CD4-positive, alpha-beta T cell treated with Interleukin-6 at 100 ng/mL for 8 hours (primary cell): ENCODE measurements around the gene TAS1R3.

Source experiments
- DNase-seq: peaks from one replicate; pipeline ENCODE4 v3.0.0-alpha.2; 2020; ENCODE audit warnings: mixed read lengths, low spot score

Gene TAS1R3

GRCh38 chr1:1331068-1331965 lies at the start of gene TAS1R3:
Gene TAS1R3, plus strand, starts transcription at chr1:1331280. Its CDS starts 66 bp downstream, at chr1:1331346.
- no peak for DNase-seq

- no peak for DNase-seq
These were observed 49.4 kb upstream of the TAS1R3 start for GRCh38 chr1:1281533-1282321.

GRCh38 chr1:1282998-1283397 lies 48.1 kb upstream of the TAS1R3 start:
- DNase-seq: no peak

GRCh38 chr1:1283821-1284220 lies 47.3 kb upstream of the TAS1R3 start:
- no peak for DNase-seq

- DNase-seq: no peak
These were observed 46.6 kb upstream of the TAS1R3 start for GRCh38 chr1:1284221-1285101.

GRCh38 chr1:1285102-1285571 lies 45.9 kb upstream of the TAS1R3 start:
- no peak for DNase-seq

- no peak for DNase-seq
These were observed 45.3 kb upstream of the TAS1R3 start for GRCh38 chr1:1285611-1286311.

- no peak for DNase-seq
These were observed 44.5 kb upstream of the TAS1R3 start for GRCh38 chr1:1286313-1287261.

- no peak for DNase-seq
These were observed 43.6 kb upstream of the TAS1R3 start for GRCh38 chr1:1287288-1288110.

GRCh38 chr1:1290238-1290731 lies 40.8 kb upstream of the TAS1R3 start:
- peak; percentile 34 for DNase-seq

GRCh38 chr1:1291023-1291528 lies 40.0 kb upstream of the TAS1R3 start:
- DNase-seq: no peak

- peak; percentile 64 for DNase-seq
These were observed 39.3 kb upstream of the TAS1R3 start for GRCh38 chr1:1291548-1292441.

GRCh38 chr1:1292442-1292779 lies 38.7 kb upstream of the TAS1R3 start:
- no peak for DNase-seq

- DNase-seq: no peak
These were observed 38.2 kb upstream of the TAS1R3 start for GRCh38 chr1:1292851-1293250.

- no peak for DNase-seq
These were observed 37.5 kb upstream of the TAS1R3 start for GRCh38 chr1:1293263-1294249.

GRCh38 chr1:1294250-1294890 lies 36.7 kb upstream of the TAS1R3 start:
- no peak for DNase-seq
